Posterior cingulate gyrus (tissue), 11 donors: ENCODE measurements around the gene ANKMY2.
"Not testable (repeated sequence)": the region's sequence is repeated elsewhere in the genome, so short reads cannot be mapped to it uniquely, and the experiment has no call there.

Experiments used
- DNase-seq, 10 donors: peaks; one replicate each; pipeline versions ENCODE4 v3.0.0 to v3.0.0-alpha.2; 2020 to 2021; ENCODE audit warnings: mixed read lengths in 3 of 10
- intact Hi-C: fragments of 100-400 bp; cut with DNase I; formaldehyde crosslinking; loops from one replicate; pipeline ENCODE4 v1.15.1; 2023

ANKMY2 gene

DNA sequence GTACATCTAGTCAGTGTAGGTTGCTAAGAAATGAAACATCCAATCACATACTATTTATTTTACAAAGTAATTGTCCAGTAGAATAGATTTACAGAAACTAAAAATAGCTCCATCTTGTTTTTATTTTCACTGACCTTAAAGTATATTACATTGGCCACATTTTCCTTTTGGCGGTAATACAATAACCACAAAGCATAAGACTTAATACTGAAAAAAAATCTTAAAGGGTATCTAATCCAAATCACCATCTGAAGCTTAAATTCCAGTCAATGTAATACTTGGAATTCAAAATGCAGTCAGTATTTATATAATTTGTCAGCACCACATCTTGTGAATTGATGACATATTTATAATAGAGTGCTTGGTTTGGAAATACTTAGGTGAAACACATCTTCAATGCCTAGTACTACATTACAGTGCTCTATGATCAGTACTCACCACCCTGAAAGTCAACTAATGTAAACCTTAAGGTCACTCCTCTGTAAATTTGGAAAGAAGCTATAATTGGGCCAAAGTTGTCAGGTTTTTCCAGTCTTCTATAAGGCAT lies 8.9 kb downstream of the ANKMY2 start:
- intact Hi-C loops = no loop called here
- DNase-seq = no peak

DNA sequence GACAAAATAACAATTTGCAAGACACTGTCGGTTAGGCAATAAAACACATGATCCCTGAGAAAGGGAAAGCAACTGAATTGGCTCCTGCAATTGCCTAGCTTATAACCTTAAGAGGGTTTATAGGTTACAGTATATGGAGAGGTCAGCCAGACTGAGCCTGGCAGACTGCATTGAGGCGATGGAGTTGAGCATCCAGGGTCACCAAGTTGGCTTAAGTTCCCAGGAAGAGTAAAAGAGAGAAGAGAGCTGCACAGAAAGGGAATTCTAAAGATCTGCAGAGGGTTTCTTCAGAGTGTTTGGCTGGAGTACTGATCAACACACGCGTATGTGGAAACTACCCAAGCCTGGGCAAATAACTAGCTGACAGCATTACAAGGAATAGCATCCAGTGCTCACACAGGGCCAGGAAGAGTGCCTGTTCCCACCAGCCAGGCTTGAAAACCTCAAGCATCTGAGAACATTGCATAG lies 11.2 kb downstream of the ANKMY2 start:
- no peak for DNase-seq
- intact Hi-C loops = no loop called here

DNA sequence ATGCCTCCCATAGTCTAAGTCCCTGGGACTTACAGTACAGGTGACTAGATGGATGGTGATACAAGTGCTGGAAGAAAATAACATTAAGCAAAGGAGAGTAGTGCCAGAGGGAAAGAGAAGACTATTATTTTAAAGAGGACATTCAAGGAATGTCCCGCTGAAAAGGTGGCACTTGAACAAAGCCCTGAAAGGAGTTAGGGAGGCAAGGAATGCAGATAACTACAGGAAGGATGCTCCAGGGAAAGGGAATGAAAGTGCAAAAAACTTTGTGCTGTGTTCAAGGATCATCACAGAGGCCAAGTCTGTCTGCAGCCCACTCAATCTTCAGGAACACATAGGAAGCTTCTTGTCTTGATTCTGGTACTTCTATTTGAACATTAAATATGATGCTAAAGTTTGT lies 14.9 kb downstream of the ANKMY2 start:
- intact Hi-C loops = no loop called here
- DNase-seq = no peak

DNA sequence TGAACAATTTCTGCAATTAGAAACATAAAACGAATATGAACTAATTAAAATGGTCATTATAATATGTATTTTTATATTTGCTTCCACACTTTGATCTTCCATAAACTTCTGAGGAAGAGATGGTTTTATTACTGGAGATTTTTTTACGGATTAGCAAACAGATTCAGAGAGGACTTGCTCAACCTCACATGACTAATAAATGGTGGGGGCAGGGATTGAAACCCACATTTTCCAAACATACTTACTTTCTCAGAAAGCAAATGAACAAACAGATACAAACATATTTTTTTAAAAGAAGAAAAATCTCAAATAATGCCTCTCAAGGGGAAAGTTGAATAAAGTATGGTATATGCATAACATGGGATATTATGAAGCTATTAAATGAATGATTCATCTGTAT lies 18.3 kb downstream of the ANKMY2 start:
- DNase-seq = no peak
- intact Hi-C loops = no loop called here

DNA sequence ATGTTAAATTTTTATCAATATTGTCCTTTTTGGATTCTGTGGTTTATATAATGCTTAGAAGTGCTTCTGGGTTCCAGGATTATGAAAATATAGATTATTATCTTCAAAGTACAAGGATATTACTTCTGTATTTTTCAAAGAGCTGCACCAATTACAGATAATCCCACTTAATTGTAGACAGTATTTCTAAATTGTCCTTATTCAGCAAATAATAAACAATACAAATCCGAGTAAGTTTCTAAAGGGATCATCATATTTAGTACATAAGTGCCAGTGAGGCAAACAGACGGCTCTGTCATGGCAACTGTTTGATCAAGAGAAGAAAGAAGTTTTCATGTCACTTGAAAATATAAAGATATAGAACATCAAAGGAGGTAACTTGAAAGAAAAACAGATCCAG lies 19.2 kb downstream of the ANKMY2 start:
- intact Hi-C loops = no loop called here

DNA sequence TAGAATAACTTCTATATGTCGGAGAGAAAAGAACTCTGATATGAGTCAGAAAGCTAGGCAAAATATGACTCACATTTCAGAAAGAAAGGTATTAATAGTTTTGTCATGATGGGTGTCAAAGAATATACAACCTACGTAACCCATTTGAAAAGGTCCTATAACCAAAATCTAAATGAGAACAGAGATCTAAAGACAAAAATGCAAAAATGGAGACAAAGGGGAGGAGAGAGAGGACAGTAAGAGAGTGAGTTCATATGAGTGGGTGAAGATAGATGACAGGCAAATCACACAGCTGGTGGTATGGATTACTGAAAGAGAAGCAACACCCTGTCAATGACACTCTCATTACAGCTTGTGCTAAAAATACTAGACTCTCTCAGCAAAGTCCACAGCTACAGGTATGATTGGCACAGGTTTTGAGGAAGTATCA lies 25.6 kb downstream of the ANKMY2 start:
- intact Hi-C loops = no loop called here
- no peak for DNase-seq

More for the DNA sequence above, 19.2 kb downstream of the ANKMY2 start:
- DNase-seq = no peak

DNA sequence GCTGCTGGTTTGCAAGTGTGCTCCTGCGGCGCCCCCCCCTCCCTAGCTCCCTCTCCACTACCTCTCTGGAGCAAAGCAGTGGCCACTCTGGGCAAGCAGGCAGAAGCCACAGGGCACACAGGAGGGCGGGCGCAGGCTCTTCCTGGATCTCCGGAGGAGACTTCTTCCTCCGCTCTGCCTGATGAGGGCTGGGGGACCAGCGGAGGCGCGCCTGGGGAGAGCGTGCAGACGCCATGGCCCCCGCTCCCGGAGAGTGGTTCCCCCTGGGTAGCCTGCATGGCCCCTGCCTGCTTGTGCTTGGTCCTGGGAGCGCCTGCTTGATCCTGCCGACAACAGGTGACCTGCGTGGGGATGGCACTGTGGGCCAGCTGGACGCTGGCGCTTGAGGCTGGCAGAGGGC lies 29.0 kb downstream of the ANKMY2 start:
- peak in 1 of 10 donors; percentile 79 for DNase-seq

DNA sequence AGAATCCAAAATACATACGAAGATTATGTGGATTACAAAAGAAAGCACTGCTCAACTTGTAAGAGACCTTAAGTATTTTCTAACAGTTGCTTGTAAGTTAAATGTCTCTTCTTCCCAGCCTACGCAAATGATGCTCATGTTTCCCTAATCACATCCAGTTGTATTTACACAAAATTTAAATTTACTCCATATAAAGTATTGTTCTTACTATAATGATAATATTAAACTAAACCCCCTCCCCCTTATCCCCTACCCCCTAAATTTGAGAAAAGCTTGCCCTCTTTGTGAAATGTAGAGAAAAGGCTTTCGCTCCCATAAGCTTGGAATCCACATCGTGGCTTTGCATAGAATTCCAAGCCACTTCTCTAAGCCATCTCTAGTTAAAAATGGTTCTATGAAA lies 29.4 kb downstream of the ANKMY2 start:
- intact Hi-C loops = no loop called here
- DNase-seq = no peak

More for the DNA sequence above, 29.0 kb downstream of the ANKMY2 start:
- intact Hi-C loops = no loop called here

DNA sequence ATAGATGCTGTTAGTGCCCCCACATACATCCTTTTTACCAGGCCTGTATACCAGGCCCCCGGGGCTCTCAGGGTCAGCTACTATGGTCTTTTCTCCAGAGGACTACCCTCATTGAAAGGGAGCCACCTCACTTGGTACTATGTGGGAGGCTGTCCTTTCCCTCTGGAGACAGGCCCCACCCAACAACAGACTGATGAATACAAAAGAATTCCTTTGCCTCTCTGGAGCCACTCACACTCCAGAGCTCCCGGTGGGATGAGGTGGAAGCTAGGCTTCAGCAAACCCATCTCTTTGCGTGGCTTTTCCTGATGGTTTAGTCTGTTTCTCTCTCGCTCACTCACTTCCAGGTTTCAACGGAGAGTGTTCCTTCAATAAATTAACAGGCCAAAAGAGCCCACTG lies 30.3 kb downstream of the ANKMY2 start:
- intact Hi-C loops = no loop called here
- DNase-seq = no peak

DNA sequence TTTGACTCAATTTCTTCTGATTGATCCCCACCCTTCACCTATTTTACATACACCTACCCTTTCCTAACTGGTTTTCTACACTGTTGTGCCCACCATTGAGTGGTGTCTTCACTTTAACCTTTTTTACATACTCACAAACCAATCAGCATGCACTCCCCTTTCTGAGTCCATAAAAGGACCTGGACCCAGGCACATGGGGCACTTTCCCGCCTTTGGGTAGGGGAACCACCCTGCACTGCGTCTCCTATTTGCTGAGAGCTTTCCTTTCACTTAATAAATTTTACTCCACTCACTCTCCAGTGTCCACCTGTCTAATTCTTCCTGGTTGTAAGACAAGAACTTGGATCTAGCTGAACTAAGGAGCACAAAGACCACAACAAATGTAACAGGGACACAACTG lies 33.8 kb downstream of the ANKMY2 start:
- intact Hi-C loops = no loop called here
- DNase-seq = no peak

DNA sequence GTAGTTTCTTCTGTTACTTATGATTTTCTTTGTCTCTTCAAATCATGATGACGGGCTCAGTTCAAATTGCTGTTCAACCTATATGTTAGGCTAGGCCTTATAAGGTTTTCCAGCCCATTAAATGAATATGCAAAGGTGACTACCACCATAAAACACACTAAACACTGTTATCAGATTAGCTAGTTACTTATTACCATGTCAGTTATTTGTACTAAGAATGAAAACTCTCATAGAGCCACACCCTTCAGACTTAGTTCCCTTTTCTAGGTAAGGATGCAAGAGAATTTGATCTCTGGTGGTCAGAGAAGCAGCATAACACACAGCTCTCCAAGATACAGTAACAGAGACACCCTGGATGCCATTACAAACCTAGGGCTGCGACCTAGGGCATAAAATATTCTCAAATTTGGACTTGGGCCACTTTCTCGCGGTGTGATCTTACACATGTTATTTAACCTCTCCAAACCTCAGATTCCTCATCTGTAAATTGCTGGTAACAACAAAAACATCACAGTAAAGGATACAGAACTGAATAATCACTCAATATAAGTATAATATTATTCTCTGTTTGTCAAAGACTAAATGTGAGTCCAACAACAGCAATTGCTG lies 35.6 kb downstream of the ANKMY2 start:
- intact Hi-C loops = no loop called here
- no peak for DNase-seq

DNA sequence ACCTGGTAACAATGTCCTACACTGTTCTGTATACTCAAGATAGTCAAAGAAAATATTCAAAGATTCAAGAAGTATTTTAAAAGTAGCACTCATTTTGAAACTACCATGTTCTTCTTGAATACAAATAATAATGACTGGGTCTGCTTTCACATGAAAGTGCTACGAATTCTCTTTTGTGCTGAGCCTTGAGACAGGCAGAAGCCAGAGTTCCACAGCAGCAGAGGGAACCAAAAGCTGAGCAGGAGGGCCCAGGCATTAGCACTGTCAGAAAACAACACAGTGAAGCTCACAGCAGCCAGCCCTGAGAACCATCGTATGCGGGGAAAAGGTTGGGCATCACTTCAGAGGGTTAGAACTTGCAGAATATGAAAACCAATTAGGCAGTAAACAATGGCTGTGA lies 38.9 kb downstream of the ANKMY2 start:
- intact Hi-C loops = no loop called here

DNA sequence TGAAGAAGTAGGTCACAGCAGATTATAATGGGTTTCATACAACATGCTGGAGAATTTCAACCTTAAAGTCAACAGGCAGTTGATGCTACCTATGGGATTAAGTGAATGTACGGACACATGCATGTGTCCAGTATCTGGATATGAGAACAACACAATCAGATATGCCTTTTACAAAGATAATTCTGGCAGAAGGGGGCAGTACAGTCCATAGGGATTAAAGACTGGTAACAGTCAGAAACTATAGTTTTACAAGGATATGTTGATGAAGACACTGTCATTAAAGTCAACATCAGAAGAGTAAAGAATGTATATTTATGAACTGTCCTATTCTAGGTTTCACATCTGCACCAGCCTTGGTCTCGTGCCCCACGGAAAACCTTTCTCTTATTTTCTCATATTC lies 41.5 kb downstream of the ANKMY2 start:
- intact Hi-C loops = loop anchor here (2.0 kb wide), 1 partner anchor 315 kb away; no protein-coding TSS in a partner anchor
- no peak for DNase-seq

More for the DNA sequence above, 38.9 kb downstream of the ANKMY2 start:
- DNase-seq = no peak

DNA sequence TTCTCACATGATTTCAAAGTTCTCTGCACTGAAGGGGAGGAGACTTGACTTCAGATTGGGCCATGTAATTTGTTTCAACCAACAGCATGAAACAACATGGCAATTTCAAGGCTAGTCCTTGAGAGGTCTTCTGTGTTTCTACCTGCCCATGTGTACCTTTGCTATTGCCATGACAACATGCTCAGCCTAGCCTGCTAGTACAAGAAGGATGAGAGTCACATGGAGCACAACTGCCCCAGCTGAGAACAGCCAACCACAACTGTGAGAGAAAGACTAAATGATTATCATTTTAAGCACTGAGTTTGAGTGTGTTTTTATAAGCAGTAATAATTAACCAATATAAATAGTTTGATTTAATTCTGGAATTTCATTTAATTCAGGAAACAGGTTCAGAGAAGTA lies 41.9 kb downstream of the ANKMY2 start:
- intact Hi-C loops = loop anchor here (2.0 kb wide), 1 partner anchor 315 kb away; no protein-coding TSS in a partner anchor

DNA sequence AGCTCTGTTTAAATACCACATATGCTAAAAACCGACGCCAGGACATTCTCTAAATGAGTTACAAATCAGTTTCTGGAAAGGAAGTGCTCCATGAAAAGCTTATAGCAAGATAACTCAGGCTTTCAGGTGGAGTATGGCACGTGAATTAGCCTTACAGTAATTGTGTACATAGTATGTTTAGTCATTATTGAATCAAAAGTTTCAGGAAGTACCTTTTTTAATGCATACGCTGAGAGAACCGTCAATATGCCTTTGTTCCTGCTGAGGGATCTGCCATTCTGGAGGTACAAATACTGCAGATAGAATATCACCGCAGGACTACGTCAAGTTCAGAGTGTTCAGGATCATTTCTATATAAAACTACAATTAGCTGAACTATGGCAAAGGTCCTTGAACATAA lies 45.7 kb downstream of the ANKMY2 start:
- intact Hi-C loops = no loop called here

More for the DNA sequence above, 41.9 kb downstream of the ANKMY2 start:
- no peak for DNase-seq

DNA sequence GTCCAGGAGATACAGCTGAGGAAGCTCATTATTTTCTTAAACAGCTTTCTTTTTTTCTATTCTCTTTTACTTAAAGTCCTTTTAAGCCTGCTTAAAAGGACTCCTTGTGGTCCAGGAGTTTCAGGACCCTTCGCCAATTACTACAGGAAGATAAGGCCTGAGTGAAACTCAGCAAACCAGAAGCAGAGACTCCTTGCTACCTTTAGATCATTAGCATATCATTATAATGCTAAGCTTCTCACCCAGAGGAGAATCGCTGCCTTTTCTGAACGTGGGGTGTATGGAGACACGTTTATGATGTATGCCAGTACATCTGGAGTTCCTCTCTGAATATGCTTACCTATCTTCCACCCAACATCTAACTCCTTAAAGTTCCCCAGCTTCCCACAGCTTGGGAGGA lies 47.5 kb downstream of the ANKMY2 start:
- intact Hi-C loops = no loop called here
- no peak for DNase-seq

More for the DNA sequence above, 45.7 kb downstream of the ANKMY2 start:
- DNase-seq = no peak

DNA sequence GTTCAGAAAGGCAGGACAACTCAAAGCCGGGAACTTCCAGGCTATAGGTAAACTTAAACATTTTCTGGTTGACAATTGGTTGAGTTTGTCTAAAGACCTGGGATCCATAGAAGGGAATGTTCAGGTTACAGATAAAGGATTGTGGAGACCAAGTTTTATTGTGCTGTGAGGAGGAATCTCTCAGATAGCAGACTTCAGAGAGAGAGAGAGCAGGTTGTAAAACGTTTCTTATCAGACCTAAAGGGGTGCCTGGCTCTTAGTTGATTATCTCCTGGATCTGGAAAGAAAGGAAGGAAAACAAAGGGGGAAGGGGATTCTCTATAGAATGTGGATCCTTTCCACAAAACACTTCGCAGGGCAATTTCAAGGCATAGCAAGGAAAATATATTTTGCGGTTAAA lies 50.0 kb downstream of the ANKMY2 start:
- intact Hi-C loops, DNase-seq: not testable (repeated sequence)

DNA sequence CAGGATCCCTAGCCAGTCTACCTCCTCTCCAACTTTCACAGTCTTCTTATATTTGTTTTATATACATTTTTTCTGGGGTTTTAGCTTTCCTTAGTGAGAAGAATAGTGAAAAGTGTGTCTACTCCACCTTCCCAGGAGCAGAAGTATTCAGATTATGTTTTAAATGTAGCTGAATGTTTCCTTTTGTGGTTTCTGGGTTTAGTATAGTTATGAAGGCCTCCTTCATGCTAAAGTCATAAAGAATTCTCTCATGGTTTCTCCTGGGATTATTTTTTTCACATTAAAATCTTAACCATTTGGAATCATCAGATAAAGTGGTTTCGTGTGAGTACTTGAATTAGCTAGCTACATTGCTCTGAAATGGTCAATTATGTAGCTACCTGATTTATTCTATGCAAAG lies 50.9 kb downstream of the ANKMY2 start:
- no peak for DNase-seq
- intact Hi-C loops = no loop called here

DNA sequence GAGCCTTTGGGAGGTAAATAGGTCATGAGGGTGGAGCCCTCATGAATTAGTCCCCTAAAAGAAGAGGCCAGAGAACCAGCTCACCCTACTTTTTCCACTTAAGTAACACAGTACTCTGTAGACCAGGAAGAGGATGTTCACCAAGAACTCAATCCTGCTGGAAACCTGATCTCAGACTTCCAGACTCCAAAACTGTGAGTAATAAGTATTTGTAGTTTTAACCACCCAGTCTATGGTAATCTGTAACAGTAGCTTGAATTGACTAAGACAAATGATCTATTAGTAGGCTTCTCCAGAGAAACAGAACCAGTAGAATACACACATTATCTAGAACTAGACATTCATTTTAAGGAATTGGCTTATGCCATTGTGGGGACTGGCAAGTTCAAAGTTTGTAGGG lies 51.5 kb downstream of the ANKMY2 start:
- DNase-seq = no peak
- intact Hi-C loops = no loop called here

DNA sequence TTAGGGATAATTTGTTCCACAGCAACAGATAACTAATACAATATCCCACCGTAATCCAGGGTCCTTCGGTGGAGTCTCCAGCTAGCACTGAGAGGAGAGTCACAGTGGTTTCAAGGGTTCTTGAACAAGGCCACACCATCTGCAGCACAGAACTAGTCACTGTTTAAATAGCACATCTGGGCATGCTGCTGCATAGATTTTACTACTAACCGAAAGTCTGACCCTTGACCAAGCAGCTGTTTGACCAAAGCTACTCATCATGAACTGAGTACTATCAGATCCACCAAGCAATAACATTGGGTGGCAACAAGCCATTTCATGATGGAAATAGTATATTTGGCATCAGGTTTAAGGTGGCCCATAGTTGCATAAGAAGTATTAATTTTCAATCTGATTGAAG lies 53.2 kb downstream of the ANKMY2 start:
- intact Hi-C loops = no loop called here
- DNase-seq = no peak

DNA sequence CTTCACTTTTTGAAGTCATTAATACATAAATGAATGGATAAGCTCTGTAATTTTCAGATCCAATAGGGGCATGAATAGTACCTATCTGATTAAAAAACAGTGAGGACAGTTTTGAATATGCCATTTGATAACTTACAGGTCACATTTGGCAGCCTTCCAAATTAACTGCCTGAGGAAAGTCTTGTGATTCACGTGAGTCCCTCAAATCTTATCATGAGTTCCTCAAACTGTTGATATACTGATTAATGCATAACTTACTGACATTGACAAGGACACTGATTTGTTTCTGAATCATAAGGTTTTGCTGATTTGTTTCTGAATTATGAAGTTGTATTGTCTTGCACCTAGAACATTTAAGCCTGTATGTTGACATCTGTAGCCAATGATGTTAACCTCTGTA lies 55.1 kb downstream of the ANKMY2 start:
- intact Hi-C loops = no loop called here
- no peak for DNase-seq

DNA sequence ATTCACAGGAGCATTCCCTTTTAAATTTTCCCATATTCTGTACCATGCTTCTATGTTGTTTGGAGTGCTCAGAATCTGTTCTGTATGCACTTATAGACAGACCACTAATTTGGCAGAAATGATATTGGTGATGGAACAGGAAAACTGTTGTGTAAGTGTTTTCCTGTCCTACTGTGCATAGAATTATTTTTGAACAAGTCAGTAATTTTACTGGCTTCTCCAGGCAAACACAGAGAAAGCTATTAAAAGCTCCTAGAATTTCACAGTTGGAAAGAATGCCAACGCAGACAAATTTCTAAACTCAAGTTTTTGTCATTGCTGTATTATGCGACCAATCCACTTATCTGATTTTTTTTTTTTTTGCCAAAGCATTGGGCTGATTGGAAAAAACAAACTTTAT lies 55.7 kb downstream of the ANKMY2 start:
- DNase-seq = no peak
- intact Hi-C loops = no loop called here

DNA sequence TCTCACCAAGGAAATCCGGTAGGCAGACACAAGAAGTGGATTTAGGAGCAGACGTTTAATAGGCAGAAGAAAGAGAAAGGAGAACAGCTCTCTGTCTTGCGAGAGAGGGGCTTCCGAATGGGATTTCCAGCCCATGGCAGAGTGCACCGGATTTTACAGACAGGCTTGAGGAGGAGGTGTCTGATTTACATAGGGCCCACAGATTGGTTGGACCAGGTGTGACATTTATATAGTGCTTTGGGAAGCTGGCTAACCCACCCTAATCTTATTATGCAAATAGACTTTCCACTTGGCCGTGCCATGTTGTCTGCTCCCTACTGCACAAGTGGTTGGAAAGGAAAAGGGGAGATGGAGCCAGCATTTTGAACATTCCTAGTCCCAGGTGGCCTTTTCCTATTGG lies 57.8 kb downstream of the ANKMY2 start:
- intact Hi-C loops = no loop called here

More for the DNA sequence above, 57.8 kb downstream of the ANKMY2 start:
- DNase-seq = no peak
